SK-N-SH (cell line): ENCODE results near the gene SF3A2.

Source experiments
- CHD2 ChIP-seq: fragments of 150-350 bp; IDR thresholded peaks from 2 replicates; pipeline ENCODE4 v1.6.1; 2018; ENCODE audit warnings: low read length; ENCODE audit not compliant: partially characterized antibody
- CTCF ChIP-seq: fragments of 200-600 bp; sonication (generic); IDR thresholded peaks from 2 replicates; pipeline ENCODE4 v1.6.1; 2017; ENCODE audit warnings: antibody characterized with exemption, mild to moderate bottlenecking, moderate library complexity
- EP300 ChIP-seq, 2 experiments: IDR thresholded peaks; 2 replicates each; pipeline versions ENCODE4 v1.4.0 to v1.6.1; 2012; ENCODE audit warnings: borderline replicate concordance in 1 of 2, low read depth in 1 of 2, low read length in 1 of 2
- FOSL2 ChIP-seq: IDR thresholded peaks from 2 replicates; pipeline ENCODE4 v1.4.0; 2012; ENCODE audit warnings: low read depth, mild to moderate bottlenecking, moderate library complexity, borderline replicate concordance
- FOXM1 ChIP-seq: IDR thresholded peaks from 2 replicates; pipeline ENCODE4 v1.4.0; 2012; ENCODE audit warnings: low read depth, mild to moderate bottlenecking
- JUND ChIP-seq: IDR thresholded peaks from 2 replicates; pipeline ENCODE4 v1.4.0; 2012
- MAX ChIP-seq: IDR thresholded peaks from 2 replicates; pipeline ENCODE4 v1.4.0; 2012; ENCODE audit warnings: low read depth
- MXI1 ChIP-seq: IDR thresholded peaks from 2 replicates; pipeline ENCODE4 v1.6.1; 2012; ENCODE audit warnings: mild to moderate bottlenecking, low read depth, low read length, improper control_type of control experiment
- PBX3 ChIP-seq: IDR thresholded peaks from 2 replicates; pipeline ENCODE4; 2012
- POLR2AphosphoS5 ChIP-seq: IDR thresholded peaks from 2 replicates; pipeline ENCODE4 v1.6.1; 2012; ENCODE audit warnings: low read depth, low read length
- REST ChIP-seq: IDR thresholded peaks from 2 replicates; pipeline ENCODE4 v1.6.1; 2012; ENCODE audit warnings: mild to moderate bottlenecking, low read depth, low read length, moderate library complexity

- TF ChIP-seq FOXM1 (no peak), POLR2AphosphoS5 (no peak), EP300 (IDR thresholded peaks at IDR 0.05; ENCODE audit: borderline replicate concordance in 1 of 2, low read depth in 1 of 2, low read length in 1 of 2) (no peak), CTCF (no peak), REST (no peak), JUND (no peak), MXI1 (no peak), MAX (no peak), FOSL2 (no peak), CHD2 (no peak), PBX3 (no peak)
Measured at GRCh38 chr19:2202366-2202765, 34.3 kb upstream of the SF3A2 start.
